Measurements from ENCODE around the gene LDLRAD4.

The LDLRAD4 gene

GRCh38 chr18:13437796-13438506 lies 219.4 kb downstream of the LDLRAD4 start:
- Histone ChIP-seq H2AFZ (ENCODE audit: low read depth) (no peak overlapping the region), H3K27me3 (ENCODE audit: insufficient read depth, low read depth) (no peaks in the 10 kb centered on the region), H3K4me3 (IDR thresholded peaks at IDR 0.05; ENCODE audit: insufficient read depth, low read depth, low read length) (no peak overlapping the region), H3K79me2 (ENCODE audit: insufficient read depth, low read depth) (no peaks in the 10 kb centered on the region), H3K36me3 (ENCODE audit: insufficient read depth) (no peaks in the 10 kb centered on the region), H4K20me1 (ENCODE audit: insufficient read depth) (no peaks in the 10 kb centered on the region), H3K4me2 (no peak overlapping the region), H3K27ac (no peak overlapping the region), H3K4me1 (ENCODE audit: low read depth, poor library complexity, severe bottlenecking) (no peaks in the 10 kb centered on the region), H3K9ac (no peak overlapping the region)
- TF ChIP-seq CTCF (conservative IDR thresholded peaks at IDR 0.05; ENCODE audit: low read depth, low read length), result no peak

GRCh38 chr18:13438507-13439056 lies 220.0 kb downstream of the LDLRAD4 start:
- H2AFZ ChIP-seq (ENCODE audit: low read depth), result no peak overlapping the region
- H4K20me1 ChIP-seq (ENCODE audit: insufficient read depth), result no peaks in the 10 kb centered on the region
- no peak overlapping the region for H3K4me2 ChIP-seq
- TF ChIP-seq CTCF (conservative IDR thresholded peaks at IDR 0.05; ENCODE audit: low read depth, low read length), result no peak
- no peaks in the 10 kb centered on the region for H3K4me1 ChIP-seq (ENCODE audit: low read depth, poor library complexity, severe bottlenecking)
- no peaks in the 10 kb centered on the region for H3K79me2 ChIP-seq (ENCODE audit: insufficient read depth, low read depth)
- no peak overlapping the region for H3K4me3 ChIP-seq (IDR thresholded peaks at IDR 0.05; ENCODE audit: insufficient read depth, low read depth, low read length)
- H3K36me3 ChIP-seq (ENCODE audit: insufficient read depth), result no peaks in the 10 kb centered on the region
- no peak overlapping the region for H3K27ac ChIP-seq
- H3K9ac ChIP-seq, result no peak overlapping the region
- no peaks in the 10 kb centered on the region for H3K27me3 ChIP-seq (ENCODE audit: insufficient read depth, low read depth)

GRCh38 chr18:13439461-13439860 lies 220.9 kb downstream of the LDLRAD4 start:
- H3K9ac ChIP-seq, result no peak overlapping the region
- H4K20me1 ChIP-seq (ENCODE audit: insufficient read depth), result no peaks in the 10 kb centered on the region
- no peaks in the 10 kb centered on the region for H3K27me3 ChIP-seq (ENCODE audit: insufficient read depth, low read depth)
- no peak overlapping the region for H3K4me2 ChIP-seq
- H2AFZ ChIP-seq (ENCODE audit: low read depth), result no peak overlapping the region
- no peak for TF ChIP-seq CTCF (conservative IDR thresholded peaks at IDR 0.05; ENCODE audit: low read depth, low read length)
- no peak overlapping the region for H3K4me3 ChIP-seq (IDR thresholded peaks at IDR 0.05; ENCODE audit: insufficient read depth, low read depth, low read length)
- H3K79me2 ChIP-seq (ENCODE audit: insufficient read depth, low read depth), result no peaks in the 10 kb centered on the region
- no peaks in the 10 kb centered on the region for H3K4me1 ChIP-seq (ENCODE audit: low read depth, poor library complexity, severe bottlenecking)
- no peaks in the 10 kb centered on the region for H3K36me3 ChIP-seq (ENCODE audit: insufficient read depth)
- H3K27ac ChIP-seq, result no peak overlapping the region

GRCh38 chr18:13440277-13441248 lies 222.0 kb downstream of the LDLRAD4 start:
- no peaks in the 10 kb centered on the region for H3K27me3 ChIP-seq (ENCODE audit: insufficient read depth, low read depth)
- no peaks in the 10 kb centered on the region for H4K20me1 ChIP-seq (ENCODE audit: insufficient read depth)
- H3K4me3 ChIP-seq (IDR thresholded peaks at IDR 0.05; ENCODE audit: insufficient read depth, low read depth, low read length), result no peak overlapping the region
- no peak for TF ChIP-seq CTCF (conservative IDR thresholded peaks at IDR 0.05; ENCODE audit: low read depth, low read length)
- no peaks in the 10 kb centered on the region for H3K79me2 ChIP-seq (ENCODE audit: insufficient read depth, low read depth)
- no peaks in the 10 kb centered on the region for H3K4me1 ChIP-seq (ENCODE audit: low read depth, poor library complexity, severe bottlenecking)
- no peak overlapping the region for H3K27ac ChIP-seq
- H2AFZ ChIP-seq (ENCODE audit: low read depth), result no peak overlapping the region
- H3K4me2 ChIP-seq, result no peak overlapping the region
- no peak overlapping the region for H3K9ac ChIP-seq
- no peaks in the 10 kb centered on the region for H3K36me3 ChIP-seq (ENCODE audit: insufficient read depth)
